Testis (tissue), 3 donors: ENCODE data around the gene ZFAND6. TPM values are rescaled to one million over a fixed set of nuclear protein-coding genes. Genes with fewer than 3 reads are reported as not detected.

Experiments used
- DNase-seq: peaks from one replicate; pipeline ENCODE4 v3.0.0-alpha.2; 2019
- H3K27ac ChIP-seq, 2 donors: fragments of 200-600 bp; sonication (generic); one replicate each; pipeline ENCODE4 v1.5.1; 2019
- H3K27me3 ChIP-seq: fragments of 200-600 bp; sonication (generic); one replicate; pipeline ENCODE4 v1.5.1; 2019
- H3K36me3 ChIP-seq: fragments of 200-600 bp; sonication (generic); one replicate; pipeline ENCODE4 v1.5.1; 2017; ENCODE audit warnings: low read depth; ENCODE audit errors: missing control alignments
- H3K4me1 ChIP-seq: fragments of 200-600 bp; sonication (generic); one replicate; pipeline ENCODE4 v1.5.1; 2019
- H3K4me3 ChIP-seq, 2 donors: fragments of 200-600 bp; sonication (generic); one replicate each; pipeline ENCODE4 v1.5.1; 2017 to 2019
- H3K9me3 ChIP-seq: fragments of 200-600 bp; sonication (generic); one replicate; pipeline ENCODE4 v1.5.1; 2017
- POLR2A ChIP-seq: fragments of 450-650 bp; IDR thresholded peaks from one replicate; pipeline ENCODE4 v1.6.1; 2017; ENCODE audit warnings: antibody characterized with exemption, mild to moderate bottlenecking, moderate library complexity
- WGBS, 2 donors: methylation state at CpG; one replicate each; pipeline ENCODE4 v1.1.5; 2018; 5-methylcytosine and 5-hydroxymethylcytosine counted together
- intact Hi-C: fragments of 100-400 bp; cut with DNase I; formaldehyde crosslinking; loops from one replicate; pipeline ENCODE4 v1.15.1; 2023; ENCODE audit warnings: low total_unique reads
- polyA plus RNA-seq: library from polyadenylated mRNA; stranded (reverse); fragments of 350-450 nt; fragmentation: Illumina TruSeq; extraction: RNeasy Lipid Tissue Mini Kit (QIAGEN cat#74804); gene quantifications from one replicate; pipeline ENCODE4 v1.2.3, GENCODE V29; 2014; ENCODE audit warnings: low read depth, low replicate concordance; ENCODE audit not compliant: insufficient read depth
- total RNA-seq, 2 donors: library from RNA; depleted of rRNA; stranded (reverse); fragments of >200 nt; gene quantifications; one replicate each; pipeline ENCODE4 v1.2.3, GENCODE V29; 2016
- TF ChIP-seq, protein P1 (sequence below), 3 experiments: fragments of 450-650 bp in 2 of 3; fragments of 200-600 bp in 1 of 3; sonication (generic) in 1 of 3; IDR thresholded peaks; one replicate each; pipeline ENCODE4 v1.5.1; 2016 to 2019; ENCODE audit warnings: antibody characterized with exemption in 3 of 3, mild to moderate bottlenecking in 2 of 3, moderate library complexity in 1 of 3

The ZFAND6 gene
- total and polyA plus RNA-seq, 3 donors from 2014 or later, result 220 to 255 (median 251) TPM

DNA sequence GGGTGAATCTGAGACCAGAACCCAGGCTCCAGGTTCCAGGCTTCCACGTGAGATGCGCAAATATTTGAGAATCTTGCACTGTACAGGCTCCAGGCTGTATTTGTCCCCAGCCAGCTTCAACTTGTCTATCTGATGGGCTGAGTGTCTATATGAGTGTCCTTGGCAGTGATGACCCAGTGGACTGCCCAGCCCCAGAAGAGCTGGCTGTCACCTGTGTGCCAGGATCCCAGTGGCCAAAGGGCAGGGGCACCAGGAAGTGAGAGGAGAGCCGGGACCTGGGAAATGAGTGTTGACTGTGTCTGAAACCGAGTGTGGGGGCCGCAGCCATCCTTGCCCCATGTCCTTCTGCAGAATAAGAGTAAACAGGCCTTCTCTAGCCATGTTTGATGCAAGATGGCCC, 103.7 kb downstream of the ZFAND6 start:
- intact Hi-C loops, result loop anchor here (10.0 kb wide), 1 partner anchor 98 kb away; no protein-coding TSS in a partner anchor
- H3K4me1 ChIP-seq, result peaks cover 8% of the 10 kb centered on the region
- 88 to 90% methylated on average over 5 of the region's 5 CpGs for WGBS, 2 donors
- H3K9me3 ChIP-seq, result no peaks in the 10 kb centered on the region
- TF ChIP-seq, protein P1, sequence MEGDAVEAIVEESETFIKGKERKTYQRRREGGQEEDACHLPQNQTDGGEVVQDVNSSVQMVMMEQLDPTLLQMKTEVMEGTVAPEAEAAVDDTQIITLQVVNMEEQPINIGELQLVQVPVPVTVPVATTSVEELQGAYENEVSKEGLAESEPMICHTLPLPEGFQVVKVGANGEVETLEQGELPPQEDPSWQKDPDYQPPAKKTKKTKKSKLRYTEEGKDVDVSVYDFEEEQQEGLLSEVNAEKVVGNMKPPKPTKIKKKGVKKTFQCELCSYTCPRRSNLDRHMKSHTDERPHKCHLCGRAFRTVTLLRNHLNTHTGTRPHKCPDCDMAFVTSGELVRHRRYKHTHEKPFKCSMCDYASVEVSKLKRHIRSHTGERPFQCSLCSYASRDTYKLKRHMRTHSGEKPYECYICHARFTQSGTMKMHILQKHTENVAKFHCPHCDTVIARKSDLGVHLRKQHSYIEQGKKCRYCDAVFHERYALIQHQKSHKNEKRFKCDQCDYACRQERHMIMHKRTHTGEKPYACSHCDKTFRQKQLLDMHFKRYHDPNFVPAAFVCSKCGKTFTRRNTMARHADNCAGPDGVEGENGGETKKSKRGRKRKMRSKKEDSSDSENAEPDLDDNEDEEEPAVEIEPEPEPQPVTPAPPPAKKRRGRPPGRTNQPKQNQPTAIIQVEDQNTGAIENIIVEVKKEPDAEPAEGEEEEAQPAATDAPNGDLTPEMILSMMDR (IDR thresholded peaks at IDR 0.05), result no peak
- no peak for TF ChIP-seq POLR2A
- DNase-seq, result no peak
- H3K36me3 ChIP-seq, result no peaks in the 10 kb centered on the region
- no peak overlapping the region for H3K27ac ChIP-seq
- no peaks in the 10 kb centered on the region for H3K27me3 ChIP-seq
- no peak overlapping the region for H3K4me3 ChIP-seq

- Histone ChIP-seq H3K27ac (no peak overlapping the region), H3K4me3 (no peak overlapping the region), H3K36me3 (no peaks in the 10 kb centered on the region), H3K9me3 (no peaks in the 10 kb centered on the region), H3K27me3 (no peaks in the 10 kb centered on the region), H3K4me1 (peaks cover 8% of the 10 kb centered on the region)
- intact Hi-C loops, result loop anchor here (10.0 kb wide), 1 partner anchor 99 kb away; no protein-coding TSS in a partner anchor
- no peak for TF ChIP-seq POLR2A
- TF ChIP-seq, protein P1 (IDR thresholded peaks at IDR 0.05), result no peak
- DNase-seq, result no peak
- WGBS, 2 donors, result 90 to 100% methylated on average over 1 of the region's 1 CpG
These were observed 104.4 kb downstream of the ZFAND6 start for GRCh38 chr15:80163897-80164296.

DNA sequence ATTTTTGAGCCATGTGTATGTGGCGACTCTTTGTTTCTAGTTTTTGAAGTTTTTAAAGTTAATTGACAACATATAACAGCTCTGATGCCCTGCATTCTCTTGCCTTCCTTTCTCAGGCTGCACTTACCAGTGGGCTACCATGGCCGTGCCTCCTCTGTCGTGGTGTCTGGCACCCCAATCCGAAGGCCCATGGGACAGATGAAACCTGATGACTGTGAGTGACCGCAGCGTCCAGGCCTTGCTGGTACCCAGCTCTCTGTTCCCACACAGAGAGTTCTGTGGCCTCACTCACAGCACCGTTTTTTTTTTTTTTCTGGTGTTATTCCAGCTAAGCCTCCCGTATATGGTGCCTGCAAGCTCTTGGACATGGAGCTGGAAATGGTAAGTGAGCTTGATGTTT, 108.5 kb downstream of the ZFAND6 start:
- no peaks in the 10 kb centered on the region for H3K9me3 ChIP-seq
- no peak overlapping the region for H3K4me3 ChIP-seq
- no peak for TF ChIP-seq POLR2A
- WGBS, 2 donors, result 95 to 97% methylated on average over 8 of the region's 8 CpGs
- H3K27ac ChIP-seq, result no peak overlapping the region
- intact Hi-C loops, result loop anchor here (10.0 kb wide), 1 partner anchor 103 kb away; no protein-coding TSS in a partner anchor
- no peak for DNase-seq
- H3K27me3 ChIP-seq, result no peaks in the 10 kb centered on the region
- H3K4me1 ChIP-seq, result no peaks in the 10 kb centered on the region
- no peaks in the 10 kb centered on the region for H3K36me3 ChIP-seq

DNA sequence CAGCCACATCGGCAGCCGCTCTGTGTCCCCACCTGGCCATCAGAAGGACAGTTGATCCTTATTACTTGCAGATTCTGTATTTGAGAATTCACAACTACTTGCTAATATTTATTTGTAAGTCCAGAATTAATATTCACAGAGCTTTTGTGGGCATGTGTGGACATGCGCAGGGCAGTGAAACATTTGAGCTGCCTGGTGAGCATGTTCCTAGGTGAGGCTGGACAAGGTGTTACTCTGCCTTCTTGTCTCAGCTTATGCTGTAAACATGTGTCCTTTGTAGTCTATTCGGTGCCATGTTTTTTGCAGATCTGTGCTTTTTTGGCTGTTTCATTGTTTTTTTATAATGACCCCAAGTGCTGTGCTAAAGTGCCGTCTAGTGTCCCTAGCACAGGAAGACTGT, 108.9 kb downstream of the ZFAND6 start:
- no peaks in the 10 kb centered on the region for H3K27me3 ChIP-seq
- H3K9me3 ChIP-seq, result no peaks in the 10 kb centered on the region
- no peak overlapping the region for H3K27ac ChIP-seq
- H3K36me3 ChIP-seq, result no peaks in the 10 kb centered on the region
- DNase-seq, result no peak
- intact Hi-C loops, result loop anchor here (10.0 kb wide), 1 partner anchor 104 kb away; no protein-coding TSS in a partner anchor
- no peak overlapping the region for H3K4me3 ChIP-seq
- WGBS, 2 donors, result 76 to 90% methylated on average over 5 of the region's 5 CpGs
- H3K4me1 ChIP-seq, result no peaks in the 10 kb centered on the region
- TF ChIP-seq POLR2A, result no peak
- TF ChIP-seq, protein P1 (IDR thresholded peaks at IDR 0.05), result no peak

DNA sequence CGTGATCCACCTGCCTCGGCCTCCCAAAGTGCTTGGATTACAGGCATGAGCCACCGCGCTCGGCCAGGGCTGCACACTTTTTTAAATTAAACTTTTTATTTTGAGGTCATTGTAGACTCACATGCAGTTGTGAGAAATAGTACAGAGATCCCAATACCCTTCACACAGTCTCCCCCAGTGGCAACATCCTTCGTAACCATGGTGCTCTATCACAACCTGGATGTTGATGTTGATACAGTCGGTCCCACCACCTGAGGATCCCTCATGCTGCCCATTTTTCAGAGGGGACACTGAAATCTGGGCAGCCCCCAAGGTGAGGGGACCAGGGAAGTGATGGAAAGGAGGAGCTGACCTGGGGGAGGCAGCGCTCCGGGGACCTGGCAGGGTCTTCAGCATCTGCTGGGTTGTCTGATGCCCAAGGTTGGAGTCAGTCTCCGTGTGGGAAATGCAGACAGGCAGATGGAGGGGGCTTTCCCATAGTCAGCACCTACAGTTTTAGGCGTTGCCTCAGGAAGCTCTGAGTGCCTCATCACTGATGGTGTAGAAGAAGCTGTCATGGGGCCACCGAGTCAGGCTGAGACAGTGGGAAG, 110.4 kb downstream of the ZFAND6 start:
- DNase-seq, result no peak
- H3K27ac ChIP-seq, result no peak overlapping the region
- 94 to 96% methylated on average over 10 to 12 of the region's 12 CpGs for WGBS, 2 donors
- peaks cover 12% of the 10 kb centered on the region for H3K4me1 ChIP-seq
- TF ChIP-seq POLR2A, result no peak
- TF ChIP-seq, protein P1 (IDR thresholded peaks at IDR 0.05), result no peak
- no peaks in the 10 kb centered on the region for H3K9me3 ChIP-seq
- intact Hi-C loops, result loop anchor here (10.0 kb wide), 1 partner anchor 105 kb away; no protein-coding TSS in a partner anchor
- H3K4me3 ChIP-seq, result no peak overlapping the region
- no peaks in the 10 kb centered on the region for H3K36me3 ChIP-seq
- no peaks in the 10 kb centered on the region for H3K27me3 ChIP-seq
